ENCODE data around the gene MRPL18.

GRCh38 chr6:159789377-159790148, 704 bp upstream of the MRPL18 start, which contains the start of gene TCP1:
- TF ChIP-seq ZFP3 (CRISPR knock-in tag; IDR thresholded peaks at IDR 0.05) = no peak
- TF ChIP-seq OSR1 (CRISPR knock-in tag; IDR thresholded peaks at IDR 0.05) = no peak
- no peak for TF ChIP-seq ISL1 (CRISPR knock-in tag; IDR thresholded peaks at IDR 0.05)
- TF ChIP-seq ZNF70 (CRISPR knock-in tag; IDR thresholded peaks at IDR 0.05) = no peak
- no peak for TF ChIP-seq CSDC2 (CRISPR knock-in tag; IDR thresholded peaks at IDR 0.05)

Measured in SK-N-SH treated with all-trans-retinoic acid at 6 μM for 48 hours (cell line).